A549 (cell line): ENCODE results near the gene ZNF536. TPM values are rescaled to one million over a fixed set of nuclear protein-coding genes. Genes with fewer than 3 reads are reported as not detected.

ENCODE experiments used
- ATAC-seq, 2 experiments: fragments of 200-7000 bp in 1 of 2; fragments of >200 bp in 1 of 2; cut with Nextera tagmentation in 1 of 2; cut with Tn5 transposase in 1 of 2; 3 replicates each; pipeline versions ENCODE4 v1.8.0 to v1.9.1; 2018 to 2020; ENCODE audit warnings: mild to moderate bottlenecking in 1 of 2, moderate library complexity in 1 of 2
- CTCF ChIA-PET: fragments of 300-600 bp; sonication (Branson Sonifier 250); formaldehyde crosslinking; extraction: SDS; loops from one replicate; lab custom pipeline; 2021; ENCODE audit warnings: antibody characterized with exemption, inconsistent platforms; lab: Yijun Ruan, JAX
- POLR2A ChIA-PET: fragments of 350-600 bp; formaldehyde crosslinking; extraction: SDS; loops from one replicate; lab custom pipeline; 2021; ENCODE audit warnings: antibody characterized with exemption, inconsistent platforms; lab: Yijun Ruan, JAX
- DNase-seq, 2 experiments: peaks; one replicate each; pipeline versions ENCODE4 v3.0.0 to v3.0.0-alpha.2; 2011 to 2016; ENCODE audit warnings: low read depth in 1 of 2, low spot score in 1 of 2
- FAIRE-seq: peaks from 2 replicates; lab custom pipeline; 2011; peaks lifted over from hg19 to GRCh38; lab: Jason Lieb, UNC
- H3K27ac ChIP-seq, 2 experiments: fragments of >200 bp; sonication (Bioruptor Twin); formaldehyde crosslinking; 3 replicates each; pipeline ENCODE4 v1.5.1; 2016 to 2017
- H3K4me1 ChIP-seq: fragments of >200 bp; sonication (Bioruptor Twin); formaldehyde crosslinking; 3 replicates; pipeline ENCODE4 v1.6.1; 2016
- H3K4me2 ChIP-seq: fragments of >200 bp; sonication (Bioruptor Twin); formaldehyde crosslinking; 3 replicates; pipeline ENCODE4 v1.6.1; 2016
- H3K4me3 ChIP-seq: fragments of >200 bp; sonication (Bioruptor Twin); formaldehyde crosslinking; 3 replicates; pipeline ENCODE4 v1.5.1; 2016
- H3K9me3 ChIP-seq: fragments of >200 bp; sonication (Bioruptor Twin); formaldehyde crosslinking; 3 replicates; pipeline ENCODE4 v1.6.1; 2016
- CBX2 ChIP-seq: fragments of 200-600 bp; sonication (generic); IDR thresholded peaks from 2 replicates; pipeline ENCODE4 v1.6.1; 2016; ENCODE audit warnings: low read depth, mild to moderate bottlenecking, borderline replicate concordance
- CBX8 ChIP-seq: fragments of 200-600 bp; sonication (generic); IDR thresholded peaks from 2 replicates; pipeline ENCODE4 v1.6.1; 2016
- CEBPB ChIP-seq, 2 experiments: fragments of >200 bp in 1 of 2; sonication (Bioruptor Twin) in 1 of 2; formaldehyde crosslinking in 1 of 2; IDR thresholded peaks; 2 replicates each; pipeline ENCODE4 v1.6.1; 2012 to 2016
- CHD2 ChIP-seq: fragments of 150-350 bp; IDR thresholded peaks from 2 replicates; pipeline ENCODE4 v1.6.1; 2014; ENCODE audit warnings: low read length; ENCODE audit not compliant: partially characterized antibody
- CHD4 ChIP-seq: fragments of 200-600 bp; sonication (generic); IDR thresholded peaks from 2 replicates; pipeline ENCODE4 v1.6.1; 2016; ENCODE audit warnings: antibody characterized with exemption, mild to moderate bottlenecking, borderline replicate concordance
- CTCF ChIP-seq: fragments of >200 bp; sonication (Bioruptor Twin); formaldehyde crosslinking; IDR thresholded peaks from 3 replicates; pipeline ENCODE4 v1.5.1; 2016
- EHF ChIP-seq: fragments of 250-450 bp; sonication (Bioruptor Pico); IDR thresholded peaks from 2 replicates; pipeline ENCODE4 v1.5.0; 2020; ENCODE audit warnings: mild to moderate bottlenecking
- EHMT2 ChIP-seq: fragments of 200-600 bp; sonication (generic); IDR thresholded peaks from 2 replicates; pipeline ENCODE4 v1.6.1; 2016; ENCODE audit warnings: antibody characterized with exemption, low read depth, mild to moderate bottlenecking, moderate library complexity
- ESRRA ChIP-seq: fragments of 150-350 bp; IDR thresholded peaks from 2 replicates; pipeline ENCODE4 v1.6.1; 2014; ENCODE audit warnings: mild to moderate bottlenecking, low read length, borderline replicate concordance
- FOSB ChIP-seq: fragments of 250-450 bp; sonication (Bioruptor Pico); IDR thresholded peaks from 2 replicates; pipeline ENCODE4 v1.5.0; 2020; ENCODE audit warnings: mild to moderate bottlenecking, moderate library complexity
- FOXS1 ChIP-seq: fragments of 250-450 bp; sonication (Bioruptor Pico); IDR thresholded peaks from 2 replicates; pipeline ENCODE4 v1.5.0; 2020; ENCODE audit warnings: mild to moderate bottlenecking, moderate library complexity
- GATA3 ChIP-seq: IDR thresholded peaks from 2 replicates; pipeline ENCODE4 v1.6.1; 2012; ENCODE audit warnings: borderline replicate concordance
- HOXB5 ChIP-seq: fragments of 250-450 bp; sonication (Bioruptor Pico); IDR thresholded peaks from 2 replicates; pipeline ENCODE4 v1.5.0; 2020; ENCODE audit warnings: mild to moderate bottlenecking, moderate library complexity
- JUN ChIP-seq, 2 experiments: fragments of >200 bp; sonication (Bioruptor Twin); formaldehyde crosslinking; IDR thresholded peaks; 2 replicates in 1 of 2; 3 replicates in 1 of 2; pipeline ENCODE4 v1.6.1; 2016 to 2017
- JUNB ChIP-seq: fragments of >200 bp; sonication (Bioruptor Twin); formaldehyde crosslinking; IDR thresholded peaks from 2 replicates; pipeline ENCODE4 v1.6.1; 2016
- KDM1A ChIP-seq: fragments of 200-600 bp; sonication (generic); IDR thresholded peaks from 2 replicates; pipeline ENCODE4 v1.6.1; 2016; ENCODE audit warnings: low read depth, mild to moderate bottlenecking
- KDM5A ChIP-seq: fragments of 200-600 bp; sonication (generic); IDR thresholded peaks from 2 replicates; pipeline ENCODE4 v1.6.1; 2016; ENCODE audit warnings: antibody characterized with exemption, mild to moderate bottlenecking
- MAZ ChIP-seq: fragments of 150-350 bp; IDR thresholded peaks from 2 replicates; pipeline ENCODE4 v1.6.1; 2014; ENCODE audit warnings: antibody characterized with exemption, low read depth, low read length, borderline replicate concordance
- MYC ChIP-seq: IDR thresholded peaks from 2 replicates; pipeline ENCODE4 v1.6.1; 2012; ENCODE audit warnings: mild to moderate bottlenecking, inconsistent platforms, low read length, improper control_type of control experiment, borderline replicate concordance
- POLR2A ChIP-seq: IDR thresholded peaks from 2 replicates; pipeline ENCODE4 v1.6.1; 2012; ENCODE audit warnings: mild to moderate bottlenecking, low read length
- POLR2AphosphoS2 ChIP-seq: conservative IDR thresholded peaks from 2 replicates; pipeline ENCODE4 v1.6.1; 2012; ENCODE audit warnings: low read length, improper control_type of control experiment, inconsistent platforms
- RCOR1 ChIP-seq: fragments of 150-350 bp; IDR thresholded peaks from 2 replicates; pipeline ENCODE4 v1.6.1; 2014; ENCODE audit warnings: antibody characterized with exemption, low read length, low read depth
- RFX5 ChIP-seq: fragments of 450-650 bp; IDR thresholded peaks from 2 replicates; pipeline ENCODE4 v1.7.1; 2014; ENCODE audit warnings: antibody characterized with exemption, mild to moderate bottlenecking, moderate library complexity
- SMC3 ChIP-seq: fragments of >200 bp; sonication (Bioruptor Twin); formaldehyde crosslinking; IDR thresholded peaks from 3 replicates; pipeline ENCODE4 v1.6.1; 2018; ENCODE audit warnings: inconsistent platforms
- SREBF2 ChIP-seq: fragments of 450-650 bp; IDR thresholded peaks from 2 replicates; pipeline ENCODE4 v1.6.1; 2014; ENCODE audit warnings: mild to moderate bottlenecking, moderate library complexity
- TFCP2L1 ChIP-seq: fragments of 250-450 bp; sonication (Bioruptor Pico); IDR thresholded peaks from 2 replicates; pipeline ENCODE4 v1.5.0; 2021; ENCODE audit warnings: mild to moderate bottlenecking
- ZC3H11A ChIP-seq: fragments of 450-650 bp; IDR thresholded peaks from 2 replicates; pipeline ENCODE4 v1.6.1; 2014; ENCODE audit warnings: antibody characterized with exemption, mild to moderate bottlenecking
- ZFP36 ChIP-seq: fragments of 450-650 bp; IDR thresholded peaks from 2 replicates; pipeline ENCODE4 v1.6.1; 2014; ENCODE audit warnings: borderline replicate concordance; ENCODE audit not compliant: partially characterized antibody
- WGBS: methylation state at CpG from one replicate; pipeline ENCODE4 v1.1.6; 2017; ENCODE audit errors: missing lambda C conversion rate; 5-methylcytosine and 5-hydroxymethylcytosine counted together
- polyA plus RNA-seq, 4 experiments: library from polyadenylated mRNA; depleted of rRNA in 3 of 4; stranded (reverse); fragments of >200 nt; fragmentation: RNase III in 1 of 4; extraction: RNeasy Plus Mini Kit Qiagen cat#74134 plus additional on column Dnase treatment in 1 of 4; gene quantifications; 2 replicates in 3 of 4; 3 replicates in 1 of 4; pipeline ENCODE4 v1.2.3, GENCODE V29; 2011 to 2017
- TF ChIP-seq, protein P1 (sequence below): IDR thresholded peaks from 2 replicates; pipeline ENCODE4 v1.6.1; 2012
- TF ChIP-seq, protein P2 (sequence below): fragments of 150-350 bp; IDR thresholded peaks from 2 replicates; pipeline ENCODE4 v1.6.1; 2014; ENCODE audit warnings: low read depth, mild to moderate bottlenecking, low read length

ZNF536 gene
- polyA plus RNA-seq, 2 of the 4 experiments (the other 2 are of a cell fraction), result not detected

DNA sequence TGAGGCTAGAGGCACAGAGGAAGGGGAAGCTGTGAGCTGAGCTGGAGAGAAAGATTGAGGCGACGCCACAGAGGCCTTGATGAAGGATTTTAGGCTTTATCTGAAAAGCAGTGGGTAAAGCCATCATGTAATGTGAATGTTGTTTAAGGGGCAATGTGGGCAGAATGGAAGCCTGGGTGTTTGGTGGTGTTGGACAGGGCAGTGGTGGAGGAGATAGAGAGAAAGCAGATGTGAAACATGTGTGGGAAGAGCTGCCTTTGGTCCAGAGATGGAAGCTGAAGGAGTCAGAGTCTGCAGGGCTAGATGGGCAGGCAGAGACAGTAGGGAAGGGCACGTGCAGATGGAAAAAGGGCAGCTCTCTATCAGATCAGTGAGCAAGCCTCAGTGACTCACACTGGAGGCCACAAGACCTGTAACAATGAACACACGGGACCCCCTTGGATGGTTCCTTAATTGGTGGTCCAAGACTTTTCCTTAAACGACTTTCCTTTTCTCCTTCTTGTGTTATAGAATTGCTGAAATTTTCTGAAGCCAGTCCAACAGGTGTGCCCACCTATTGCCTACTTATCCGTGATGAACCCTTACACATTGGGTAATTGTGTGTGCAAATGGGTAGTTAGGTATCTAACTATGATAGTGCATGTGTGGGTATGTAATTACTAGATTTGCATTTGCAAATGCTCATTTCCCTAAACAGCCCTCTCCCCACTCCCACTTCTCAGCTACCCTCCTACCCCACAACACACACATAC is 21.7 kb downstream of the ZNF536 start:
- no peak overlapping the region for H3K4me2 ChIP-seq
- ATAC-seq, result no peak
- WGBS, result 2% methylated on average over 6 of the region's 6 CpGs
- no peak for TF ChIP-seq ZC3H11A
- no peak for TF ChIP-seq RFX5
- TF ChIP-seq ESRRA, result no peak
- no peak for TF ChIP-seq POLR2A
- TF ChIP-seq FOXS1 (CRISPR knock-in tag), result no peak
- TF ChIP-seq, protein P1, sequence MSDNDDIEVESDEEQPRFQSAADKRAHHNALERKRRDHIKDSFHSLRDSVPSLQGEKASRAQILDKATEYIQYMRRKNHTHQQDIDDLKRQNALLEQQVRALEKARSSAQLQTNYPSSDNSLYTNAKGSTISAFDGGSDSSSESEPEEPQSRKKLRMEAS, result no peak
- no peak for TF ChIP-seq CBX2
- TF ChIP-seq SMC3, result no peak
- TF ChIP-seq POLR2AphosphoS2, result no peak
- no peak for TF ChIP-seq CHD4
- no peak for TF ChIP-seq HOXB5 (CRISPR knock-in tag)
- no peak for TF ChIP-seq KDM5A
- TF ChIP-seq EHF (CRISPR knock-in tag), result no peak
- no peak for TF ChIP-seq MAZ
- no peak for TF ChIP-seq GATA3
- no peak for TF ChIP-seq CBX8
- TF ChIP-seq CEBPB (IDR thresholded peaks at IDR 0.05), result no peak
- TF ChIP-seq CTCF, result no peak
- no peak for TF ChIP-seq JUNB
- no peak for TF ChIP-seq TFCP2L1 (CRISPR knock-in tag)
- TF ChIP-seq, all 56 proteins: peak for 0
- ChIA-PET CTCF (interaction anchor here (2.3 kb wide), 1 partner anchor 97 kb away, joined by 5 read pairs; no protein-coding TSS in a partner anchor), POLR2A (no interaction called here)
- no peak for DNase-seq
- no peaks in the 10 kb centered on the region for H3K9me3 ChIP-seq
- H3K27ac ChIP-seq, result no peak overlapping the region
- H3K4me3 ChIP-seq, result no peak overlapping the region
- FAIRE-seq, result no peak
- H3K4me1 ChIP-seq, result no peaks in the 10 kb centered on the region

- CTCF ChIA-PET, result interaction anchor here (2.3 kb wide), 1 partner anchor 98 kb away, joined by 5 read pairs; no protein-coding TSS in a partner anchor
Measured at GRCh38 chr19:30394481-30395151, 22.4 kb downstream of the ZNF536 start.

DNA sequence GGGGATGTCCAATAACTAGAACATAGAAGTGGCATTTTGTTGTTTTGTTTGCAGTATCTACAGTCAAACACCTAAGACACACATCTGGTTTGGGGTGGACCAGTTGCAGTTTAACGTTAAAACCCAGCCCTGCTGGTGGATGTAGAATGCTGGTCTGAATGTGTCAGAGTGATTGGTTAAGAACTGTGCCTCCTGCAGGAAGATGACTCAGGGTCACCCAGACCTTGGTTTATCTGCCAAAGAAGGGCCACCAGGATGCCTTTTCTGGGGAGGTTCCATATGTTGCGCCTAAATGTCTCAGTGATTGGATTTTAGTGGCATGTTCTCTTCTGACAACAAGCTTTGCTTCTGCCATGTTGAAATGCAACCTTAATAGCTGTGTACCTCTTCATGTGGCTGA is 23.1 kb downstream of the ZNF536 start:
- no peak for DNase-seq
- WGBS, result 2% methylated on average over 2 of the region's 2 CpGs
- Histone ChIP-seq H3K27ac (no peak overlapping the region), H3K4me3 (no peak overlapping the region), H3K4me1 (no peaks in the 10 kb centered on the region), H3K9me3 (no peaks in the 10 kb centered on the region), H3K4me2 (no peak overlapping the region)
- peak; percentile 96 for FAIRE-seq
- CTCF ChIA-PET, result interaction anchor here (3.5 kb wide), 1 partner anchor 11 kb away, joined by 10 read pairs; no protein-coding TSS in a partner anchor
- POLR2A ChIA-PET, result no interaction called here
- ATAC-seq, result no peak
- no peak for TF ChIP-seq CHD2
- no peak for TF ChIP-seq RFX5
- TF ChIP-seq FOSB, result no peak
- TF ChIP-seq CBX2, result no peak
- no peak for TF ChIP-seq RCOR1
- TF ChIP-seq, protein P2, sequence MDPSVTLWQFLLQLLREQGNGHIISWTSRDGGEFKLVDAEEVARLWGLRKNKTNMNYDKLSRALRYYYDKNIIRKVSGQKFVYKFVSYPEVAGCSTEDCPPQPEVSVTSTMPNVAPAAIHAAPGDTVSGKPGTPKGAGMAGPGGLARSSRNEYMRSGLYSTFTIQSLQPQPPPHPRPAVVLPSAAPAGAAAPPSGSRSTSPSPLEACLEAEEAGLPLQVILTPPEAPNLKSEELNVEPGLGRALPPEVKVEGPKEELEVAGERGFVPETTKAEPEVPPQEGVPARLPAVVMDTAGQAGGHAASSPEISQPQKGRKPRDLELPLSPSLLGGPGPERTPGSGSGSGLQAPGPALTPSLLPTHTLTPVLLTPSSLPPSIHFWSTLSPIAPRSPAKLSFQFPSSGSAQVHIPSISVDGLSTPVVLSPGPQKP, result no peak
- no peak for TF ChIP-seq MYC
- no peak for TF ChIP-seq CTCF
- TF ChIP-seq EHMT2, result no peak
- no peak for TF ChIP-seq HOXB5 (CRISPR knock-in tag)

More at GRCh38 chr19:30394481-30395151, 22.4 kb downstream of the ZNF536 start:
- 18% methylated on average over 6 of the region's 6 CpGs for WGBS
- TF ChIP-seq EHMT2 (no peak), ESRRA (no peak), SREBF2 (no peak), JUN (IDR thresholded peaks at IDR 0.05) (no peak), ZFP36 (no peak), KDM1A (no peak), ZC3H11A (no peak)
- TF ChIP-seq, protein P1, result no peak
- H3K27ac ChIP-seq, result no peak overlapping the region
- no peaks in the 10 kb centered on the region for H3K9me3 ChIP-seq
- FAIRE-seq (no peak), ATAC-seq (no peak; a peak in 1 of 6 replicates), DNase-seq (no peak)
- no peaks in the 10 kb centered on the region for H3K4me1 ChIP-seq
- no peak overlapping the region for H3K4me3 ChIP-seq
- no peak overlapping the region for H3K4me2 ChIP-seq
- POLR2A ChIA-PET, result no interaction called here
